Mesothelial cell of epicardium (in vitro differentiated cells): ENCODE measurements around the gene AMPH. TPM values are rescaled to one million over a fixed set of nuclear protein-coding genes. Genes with fewer than 3 reads are reported as not detected.
"Not testable (repeated sequence)": the region's sequence is repeated elsewhere in the genome, so short reads cannot be mapped to it uniquely, and the experiment has no call there.

Source experiments
- DNase-seq, 2 experiments: peaks; one replicate each; pipeline ENCODE4 v3.0.0; 2021; ENCODE audit warnings: low spot score in 2 of 2; ENCODE audit not compliant: unreplicated experiment in 2 of 2
- H3K27ac Mint-ChIP-seq: 2 replicates; pipeline ENCODE4 v1.8.0; 2021; ENCODE audit warnings: mixed read lengths
- H3K27me3 Mint-ChIP-seq: 2 replicates; pipeline ENCODE4 v1.8.0; 2021; ENCODE audit warnings: low read depth, mixed read lengths
- H3K36me3 Mint-ChIP-seq: 2 replicates; pipeline ENCODE4 v1.8.0; 2021; ENCODE audit warnings: mixed read lengths
- H3K4me1 Mint-ChIP-seq: 2 replicates; pipeline ENCODE4 v1.8.0; 2021; ENCODE audit warnings: mixed read lengths
- H3K4me3 Mint-ChIP-seq: 2 replicates; pipeline ENCODE4 v1.8.0; 2021; ENCODE audit warnings: mild to moderate bottlenecking, moderate library complexity, mixed read lengths
- H3K9me3 Mint-ChIP-seq: 2 replicates; pipeline ENCODE4 v1.8.0; 2021; ENCODE audit warnings: mixed read lengths
- total RNA-seq: library from RNA; stranded (reverse); gene quantifications from 3 replicates; pipeline ENCODE4 v1.2.1, GENCODE V29; 2021
- TF ChIP-seq, protein P1 (sequence below): fragments of 200-600 bp; sonication (generic); IDR thresholded peaks from one replicate; pipeline ENCODE4 v1.5.0; 2021; ENCODE audit warnings: antibody characterized with exemption; ENCODE audit not compliant: unreplicated experiment

Gene AMPH
- total RNA-seq, 1 donor from 2014 or later = 2.4 TPM

DNA sequence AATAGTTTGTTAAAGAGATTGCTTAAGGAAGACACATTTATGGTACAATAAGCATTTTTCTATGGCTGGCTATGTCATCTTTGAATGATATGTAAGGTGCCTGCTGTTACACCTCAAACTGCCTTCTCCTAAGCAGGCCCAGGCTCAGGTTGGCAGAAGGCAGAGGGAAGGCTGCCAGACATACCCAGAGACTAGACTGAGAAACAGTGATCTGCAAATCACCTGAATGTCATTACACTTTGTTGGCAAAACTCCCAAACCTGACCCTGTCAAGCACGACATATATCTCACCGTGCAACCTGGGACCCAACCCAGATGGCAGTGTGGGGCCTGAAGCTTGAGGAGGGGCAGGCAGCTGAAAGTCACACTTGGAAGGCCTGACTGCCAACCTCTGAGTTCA, 221.1 kb downstream of the AMPH start:
- Mint-ChIP-seq H3K4me3 (no peak overlapping the region), H3K36me3 (no peaks in the 10 kb centered on the region), H3K9me3 (peaks cover 4% of the 10 kb centered on the region), H3K27ac (no peak overlapping the region), H3K27me3 (peaks cover 16% of the 10 kb centered on the region), H3K4me1 (no peaks in the 10 kb centered on the region)
- DNase-seq = no peak
- TF ChIP-seq, protein P1, sequence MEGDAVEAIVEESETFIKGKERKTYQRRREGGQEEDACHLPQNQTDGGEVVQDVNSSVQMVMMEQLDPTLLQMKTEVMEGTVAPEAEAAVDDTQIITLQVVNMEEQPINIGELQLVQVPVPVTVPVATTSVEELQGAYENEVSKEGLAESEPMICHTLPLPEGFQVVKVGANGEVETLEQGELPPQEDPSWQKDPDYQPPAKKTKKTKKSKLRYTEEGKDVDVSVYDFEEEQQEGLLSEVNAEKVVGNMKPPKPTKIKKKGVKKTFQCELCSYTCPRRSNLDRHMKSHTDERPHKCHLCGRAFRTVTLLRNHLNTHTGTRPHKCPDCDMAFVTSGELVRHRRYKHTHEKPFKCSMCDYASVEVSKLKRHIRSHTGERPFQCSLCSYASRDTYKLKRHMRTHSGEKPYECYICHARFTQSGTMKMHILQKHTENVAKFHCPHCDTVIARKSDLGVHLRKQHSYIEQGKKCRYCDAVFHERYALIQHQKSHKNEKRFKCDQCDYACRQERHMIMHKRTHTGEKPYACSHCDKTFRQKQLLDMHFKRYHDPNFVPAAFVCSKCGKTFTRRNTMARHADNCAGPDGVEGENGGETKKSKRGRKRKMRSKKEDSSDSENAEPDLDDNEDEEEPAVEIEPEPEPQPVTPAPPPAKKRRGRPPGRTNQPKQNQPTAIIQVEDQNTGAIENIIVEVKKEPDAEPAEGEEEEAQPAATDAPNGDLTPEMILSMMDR = no peak

DNA sequence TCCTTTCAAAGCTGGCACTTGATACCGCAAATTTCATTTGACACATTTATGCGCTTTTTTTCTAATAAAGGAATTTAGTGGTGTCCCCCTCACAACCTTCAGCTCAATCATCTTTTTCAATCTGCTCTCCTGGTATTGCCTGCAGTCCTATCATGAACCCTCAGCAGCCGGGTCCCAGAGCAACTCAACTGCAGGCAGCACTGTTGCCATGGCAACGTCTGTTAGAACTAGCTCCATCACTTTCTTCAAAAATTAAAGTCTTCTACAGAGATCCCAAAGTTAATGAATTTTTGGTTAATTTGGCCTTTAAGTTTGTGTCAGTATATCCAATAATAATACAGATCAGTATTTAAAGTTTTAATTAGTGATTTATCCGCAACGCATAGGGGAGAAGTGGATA, 221.6 kb downstream of the AMPH start:
- DNase-seq = no peak
- TF ChIP-seq, protein P1 = no peak
- H3K27me3 Mint-ChIP-seq = peaks cover 16% of the 10 kb centered on the region
- no peaks in the 10 kb centered on the region for H3K36me3 Mint-ChIP-seq
- H3K9me3 Mint-ChIP-seq = peaks cover 9% of the 10 kb centered on the region
- no peaks in the 10 kb centered on the region for H3K4me1 Mint-ChIP-seq
- H3K4me3 Mint-ChIP-seq = no peak overlapping the region
- no peak overlapping the region for H3K27ac Mint-ChIP-seq

- H3K9me3 Mint-ChIP-seq = peaks cover 4% of the 10 kb centered on the region
- TF ChIP-seq, protein P1 = peak; percentile 94
- peaks cover 2% of the 10 kb centered on the region for H3K4me1 Mint-ChIP-seq
- H3K27me3 Mint-ChIP-seq = peaks cover 25% of the 10 kb centered on the region
- DNase-seq = peak; percentile 23 to 58
- no peak overlapping the region for H3K4me3 Mint-ChIP-seq
- H3K36me3 Mint-ChIP-seq = no peaks in the 10 kb centered on the region
- no peak overlapping the region for H3K27ac Mint-ChIP-seq
Measured at GRCh38 chr7:38398725-38399321, 232.3 kb downstream of the AMPH start.

- no peak overlapping the region for H3K27ac Mint-ChIP-seq
- no peak for DNase-seq
- H3K9me3 Mint-ChIP-seq = peaks cover 4% of the 10 kb centered on the region
- TF ChIP-seq, protein P1 = no peak
- H3K4me1 Mint-ChIP-seq = peaks cover 2% of the 10 kb centered on the region
- H3K36me3 Mint-ChIP-seq = no peaks in the 10 kb centered on the region
- peaks cover 22% of the 10 kb centered on the region for H3K27me3 Mint-ChIP-seq
- H3K4me3 Mint-ChIP-seq = no peak overlapping the region
Measured at GRCh38 chr7:38396852-38397251, 234.3 kb downstream of the AMPH start.

- not testable (repeated sequence) for H3K36me3 Mint-ChIP-seq, H3K4me3 Mint-ChIP-seq, H3K9me3 Mint-ChIP-seq, H3K4me1 Mint-ChIP-seq, DNase-seq, H3K27ac Mint-ChIP-seq
- H3K27me3 Mint-ChIP-seq = peaks cover 17% of the 10 kb centered on the region
Measured at GRCh38 chr7:38395921-38396552, 235.1 kb downstream of the AMPH start.

DNA sequence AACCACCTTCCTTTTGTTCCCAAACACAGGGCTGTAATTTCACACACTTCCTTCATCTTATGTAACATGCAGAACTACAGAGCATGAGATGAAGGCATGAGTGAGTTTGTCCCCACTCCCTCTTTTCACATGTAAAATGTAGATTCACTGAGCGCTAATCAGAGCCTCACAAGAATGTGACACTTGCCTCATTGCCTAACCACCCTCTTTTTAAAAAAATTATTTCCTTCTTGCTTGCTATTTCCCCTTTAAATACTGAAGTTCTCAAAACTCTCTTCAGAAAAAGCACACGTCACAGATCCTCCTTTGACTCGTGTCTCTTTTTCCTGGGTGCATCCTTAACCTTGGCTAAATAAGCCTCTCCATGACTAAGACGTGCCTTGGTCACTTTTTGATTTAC, 236.5 kb downstream of the AMPH start:
- no peak overlapping the region for H3K4me3 Mint-ChIP-seq
- H3K27me3 Mint-ChIP-seq = peaks cover 14% of the 10 kb centered on the region
- peaks cover 6% of the 10 kb centered on the region for H3K4me1 Mint-ChIP-seq
- no peak overlapping the region for H3K27ac Mint-ChIP-seq
- no peak for DNase-seq
- peaks cover 4% of the 10 kb centered on the region for H3K9me3 Mint-ChIP-seq
- TF ChIP-seq, protein P1 = no peak
- no peaks in the 10 kb centered on the region for H3K36me3 Mint-ChIP-seq
